A549 (cell line): ENCODE results near the gene IRF4.
"Not testable (repeated sequence)": the region's sequence is repeated elsewhere in the genome, so short reads cannot be mapped to it uniquely, and the experiment has no call there.

Experiments used
- CTCF ChIP-seq: fragments of >200 bp; sonication (Bioruptor Twin); formaldehyde crosslinking; IDR thresholded peaks from 3 replicates; pipeline ENCODE4 v1.5.1; 2016
- E2F6 ChIP-seq: IDR thresholded peaks from 2 replicates; pipeline ENCODE4 v1.6.1; 2012; ENCODE audit warnings: low read depth, borderline replicate concordance
- MAX ChIP-seq: IDR thresholded peaks from 2 replicates; pipeline ENCODE4 v1.6.1; 2012
- MAZ ChIP-seq: fragments of 150-350 bp; IDR thresholded peaks from 2 replicates; pipeline ENCODE4 v1.6.1; 2014; ENCODE audit warnings: antibody characterized with exemption, low read depth, low read length, borderline replicate concordance
- POLR2A ChIP-seq: IDR thresholded peaks from 2 replicates; pipeline ENCODE4 v1.6.1; 2012; ENCODE audit warnings: mild to moderate bottlenecking, low read length
- RAD21 ChIP-seq, 2 experiments: fragments of >200 bp in 1 of 2; sonication (Bioruptor Twin) in 1 of 2; formaldehyde crosslinking in 1 of 2; IDR thresholded peaks in 1 of 2; conservative IDR thresholded peaks in 1 of 2; 2 replicates in 1 of 2; 3 replicates in 1 of 2; pipeline ENCODE4 v1.6.1; 2012 to 2018; ENCODE audit warnings: inconsistent platforms in 1 of 2
- REST ChIP-seq: fragments of 200-600 bp; sonication (generic); IDR thresholded peaks from 2 replicates; pipeline ENCODE4 v1.6.1; 2016; ENCODE audit warnings: antibody characterized with exemption, mild to moderate bottlenecking, moderate library complexity
- RNF2 ChIP-seq: fragments of 200-600 bp; sonication (generic); IDR thresholded peaks from 2 replicates; pipeline ENCODE4 v1.6.1; 2016; ENCODE audit warnings: low read depth, mild to moderate bottlenecking, antibody characterized with exemption, moderate library complexity, borderline replicate concordance
- USF2 ChIP-seq: fragments of 450-650 bp; IDR thresholded peaks from 2 replicates; pipeline ENCODE4 v1.6.1; 2014; ENCODE audit warnings: antibody characterized with exemption
- ZFP36 ChIP-seq: fragments of 450-650 bp; IDR thresholded peaks from 2 replicates; pipeline ENCODE4 v1.6.1; 2014; ENCODE audit warnings: borderline replicate concordance; ENCODE audit not compliant: partially characterized antibody

- TF ChIP-seq RNF2; MAZ; CTCF; ZFP36; USF2; E2F6; RAD21 (conservative IDR thresholded peaks at IDR 0.05 in 1 of 2, IDR thresholded peaks at IDR 0.05 in 1 of 2); POLR2A; MAX; REST: not testable (repeated sequence)
Measured at GRCh38 chr6:426198-426738, 34.7 kb downstream of the IRF4 start.
